ENCODE results near the gene AFG1L.
"Not testable (repeated sequence)": the region's sequence is repeated elsewhere in the genome, so short reads cannot be mapped to it uniquely, and the experiment has no call there.

The AFG1L gene

DNA sequence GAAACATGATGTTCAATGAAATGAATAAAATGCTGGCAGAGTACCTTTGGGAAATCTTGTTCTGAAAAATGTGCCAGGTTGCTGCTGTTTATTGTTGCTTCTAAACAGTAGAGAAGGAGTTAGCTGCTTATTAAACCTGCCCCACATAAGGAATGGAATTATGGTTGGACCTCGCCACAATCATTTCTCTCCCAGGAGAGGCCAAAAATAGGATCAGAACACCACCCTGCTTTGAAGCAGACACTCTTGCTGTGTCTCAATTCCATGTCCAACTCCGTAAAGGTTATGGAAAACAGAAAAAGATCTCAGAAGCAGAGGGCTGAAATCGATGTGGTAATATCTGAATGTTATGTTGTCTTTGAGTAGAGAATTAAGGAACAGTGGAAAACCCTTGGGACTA lies 27.9 kb downstream of the AFG1L start:
- DNase-seq (ENCODE audit: low read depth in 1 of 2, low spot score in 1 of 2) = no peak
- Histone ChIP-seq H3K27me3 (ENCODE audit: insufficient read depth, poor library complexity, severe bottlenecking) (no peaks in the 10 kb centered on the region), H3K27ac (replicated peaks) (no peak overlapping the region), H3K4me3 (replicated peaks; ENCODE audit: insufficient read depth, low read length) (no peak overlapping the region)
- TF ChIP-seq SPI1 (IDR thresholded peaks at IDR 0.05; ENCODE audit: borderline replicate concordance, low read depth) (no peak), GABPA (IDR thresholded peaks at IDR 0.05; ENCODE audit: low read depth) (no peak), POLR2AphosphoS5 (IDR thresholded peaks at IDR 0.05; ENCODE audit: low read depth) (no peak)
- TF ChIP-seq, protein P1, sequence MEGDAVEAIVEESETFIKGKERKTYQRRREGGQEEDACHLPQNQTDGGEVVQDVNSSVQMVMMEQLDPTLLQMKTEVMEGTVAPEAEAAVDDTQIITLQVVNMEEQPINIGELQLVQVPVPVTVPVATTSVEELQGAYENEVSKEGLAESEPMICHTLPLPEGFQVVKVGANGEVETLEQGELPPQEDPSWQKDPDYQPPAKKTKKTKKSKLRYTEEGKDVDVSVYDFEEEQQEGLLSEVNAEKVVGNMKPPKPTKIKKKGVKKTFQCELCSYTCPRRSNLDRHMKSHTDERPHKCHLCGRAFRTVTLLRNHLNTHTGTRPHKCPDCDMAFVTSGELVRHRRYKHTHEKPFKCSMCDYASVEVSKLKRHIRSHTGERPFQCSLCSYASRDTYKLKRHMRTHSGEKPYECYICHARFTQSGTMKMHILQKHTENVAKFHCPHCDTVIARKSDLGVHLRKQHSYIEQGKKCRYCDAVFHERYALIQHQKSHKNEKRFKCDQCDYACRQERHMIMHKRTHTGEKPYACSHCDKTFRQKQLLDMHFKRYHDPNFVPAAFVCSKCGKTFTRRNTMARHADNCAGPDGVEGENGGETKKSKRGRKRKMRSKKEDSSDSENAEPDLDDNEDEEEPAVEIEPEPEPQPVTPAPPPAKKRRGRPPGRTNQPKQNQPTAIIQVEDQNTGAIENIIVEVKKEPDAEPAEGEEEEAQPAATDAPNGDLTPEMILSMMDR (IDR thresholded peaks at IDR 0.05; ENCODE audit: insufficient read depth, low read length) = no peak
- TF ChIP-seq, protein P2, sequence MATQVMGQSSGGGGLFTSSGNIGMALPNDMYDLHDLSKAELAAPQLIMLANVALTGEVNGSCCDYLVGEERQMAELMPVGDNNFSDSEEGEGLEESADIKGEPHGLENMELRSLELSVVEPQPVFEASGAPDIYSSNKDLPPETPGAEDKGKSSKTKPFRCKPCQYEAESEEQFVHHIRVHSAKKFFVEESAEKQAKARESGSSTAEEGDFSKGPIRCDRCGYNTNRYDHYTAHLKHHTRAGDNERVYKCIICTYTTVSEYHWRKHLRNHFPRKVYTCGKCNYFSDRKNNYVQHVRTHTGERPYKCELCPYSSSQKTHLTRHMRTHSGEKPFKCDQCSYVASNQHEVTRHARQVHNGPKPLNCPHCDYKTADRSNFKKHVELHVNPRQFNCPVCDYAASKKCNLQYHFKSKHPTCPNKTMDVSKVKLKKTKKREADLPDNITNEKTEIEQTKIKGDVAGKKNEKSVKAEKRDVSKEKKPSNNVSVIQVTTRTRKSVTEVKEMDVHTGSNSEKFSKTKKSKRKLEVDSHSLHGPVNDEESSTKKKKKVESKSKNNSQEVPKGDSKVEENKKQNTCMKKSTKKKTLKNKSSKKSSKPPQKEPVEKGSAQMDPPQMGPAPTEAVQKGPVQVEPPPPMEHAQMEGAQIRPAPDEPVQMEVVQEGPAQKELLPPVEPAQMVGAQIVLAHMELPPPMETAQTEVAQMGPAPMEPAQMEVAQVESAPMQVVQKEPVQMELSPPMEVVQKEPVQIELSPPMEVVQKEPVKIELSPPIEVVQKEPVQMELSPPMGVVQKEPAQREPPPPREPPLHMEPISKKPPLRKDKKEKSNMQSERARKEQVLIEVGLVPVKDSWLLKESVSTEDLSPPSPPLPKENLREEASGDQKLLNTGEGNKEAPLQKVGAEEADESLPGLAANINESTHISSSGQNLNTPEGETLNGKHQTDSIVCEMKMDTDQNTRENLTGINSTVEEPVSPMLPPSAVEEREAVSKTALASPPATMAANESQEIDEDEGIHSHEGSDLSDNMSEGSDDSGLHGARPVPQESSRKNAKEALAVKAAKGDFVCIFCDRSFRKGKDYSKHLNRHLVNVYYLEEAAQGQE (IDR thresholded peaks at IDR 0.05; ENCODE audit: insufficient replicate concordance, low read depth) = no peak

DNA sequence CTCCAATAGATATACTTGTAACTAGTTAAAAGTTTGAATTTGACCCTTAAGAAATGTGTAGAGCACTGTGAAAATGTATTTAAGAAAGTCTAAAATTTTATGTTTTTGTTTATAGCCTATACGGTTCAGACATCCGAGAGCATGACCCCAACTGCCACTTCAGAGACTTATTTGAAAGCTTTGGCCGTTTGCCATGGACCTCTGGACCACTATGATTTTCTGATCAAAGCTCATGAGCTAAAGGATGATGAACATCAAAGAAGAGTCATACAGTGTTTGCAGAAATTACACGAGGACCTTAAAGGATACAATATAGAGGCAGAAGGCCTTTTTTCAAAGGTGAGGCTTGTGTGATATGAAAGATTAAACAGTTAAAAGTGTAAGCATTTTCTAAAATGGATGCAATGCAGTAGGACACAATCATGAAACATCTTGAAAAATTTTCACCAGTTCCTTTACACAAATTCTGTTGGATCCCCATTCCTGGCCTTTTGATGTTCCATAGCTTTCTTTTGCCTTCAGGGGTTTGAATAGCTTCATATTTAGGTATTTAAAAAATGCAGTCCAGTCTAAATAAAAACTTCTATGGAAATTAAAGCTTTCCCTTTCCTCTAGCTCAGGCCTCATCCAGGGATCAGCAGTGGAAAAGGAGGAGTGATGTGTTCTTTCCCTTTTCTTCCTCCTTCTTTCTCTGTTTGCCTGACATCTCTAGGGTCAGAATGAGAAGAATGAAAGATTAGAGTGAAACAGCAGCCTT lies 29.0 kb downstream of the AFG1L start:
- Histone ChIP-seq H3K27ac (replicated peaks) (no peak overlapping the region), H3K27me3 (ENCODE audit: insufficient read depth, poor library complexity, severe bottlenecking) (no peaks in the 10 kb centered on the region), H3K4me3 (replicated peaks; ENCODE audit: insufficient read depth, low read length) (no peak overlapping the region)
- TF ChIP-seq POLR2AphosphoS5 (IDR thresholded peaks at IDR 0.05; ENCODE audit: low read depth) (no peak), SPI1 (IDR thresholded peaks at IDR 0.05; ENCODE audit: borderline replicate concordance, low read depth) (no peak), GABPA (IDR thresholded peaks at IDR 0.05; ENCODE audit: low read depth) (no peak)
- TF ChIP-seq, protein P1 (IDR thresholded peaks at IDR 0.05; ENCODE audit: insufficient read depth, low read length) = no peak
- TF ChIP-seq, protein P2 (IDR thresholded peaks at IDR 0.05; ENCODE audit: insufficient replicate concordance, low read depth) = no peak
- no peak for DNase-seq (ENCODE audit: low read depth in 1 of 2, low spot score in 1 of 2)

DNA sequence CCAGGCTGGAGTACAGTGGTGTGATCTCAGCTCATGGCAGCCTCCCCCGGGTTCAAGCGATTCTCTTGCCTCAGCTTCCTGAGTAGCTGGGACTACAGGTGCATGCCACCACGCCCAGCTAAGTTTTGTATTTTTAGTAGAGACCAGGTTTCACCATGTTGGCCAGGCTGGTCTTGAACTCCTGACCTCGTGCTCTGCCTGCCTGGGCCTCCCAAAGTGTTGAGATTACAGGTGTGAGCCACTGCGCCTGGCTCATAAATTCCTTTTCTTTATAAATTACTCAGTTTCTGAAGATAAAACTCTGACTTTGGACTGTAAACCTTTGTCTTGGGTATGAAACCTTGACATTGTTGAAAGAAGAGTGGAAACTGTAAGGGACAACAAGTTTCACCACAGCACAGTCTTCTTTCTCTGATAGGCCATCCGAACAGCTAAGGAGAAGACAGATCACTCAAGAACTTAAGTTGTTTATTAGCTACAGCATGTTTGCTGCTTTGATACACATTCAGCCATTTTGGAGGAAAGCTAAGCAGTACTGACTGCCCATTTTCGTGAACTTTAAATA lies 35.4 kb downstream of the AFG1L start:
- H3K27me3 ChIP-seq (ENCODE audit: insufficient read depth, poor library complexity, severe bottlenecking); H3K27ac ChIP-seq (replicated peaks); DNase-seq (ENCODE audit: low read depth in 1 of 2, low spot score in 1 of 2); H3K4me3 ChIP-seq (replicated peaks; ENCODE audit: insufficient read depth, low read length): not testable (repeated sequence)

DNA sequence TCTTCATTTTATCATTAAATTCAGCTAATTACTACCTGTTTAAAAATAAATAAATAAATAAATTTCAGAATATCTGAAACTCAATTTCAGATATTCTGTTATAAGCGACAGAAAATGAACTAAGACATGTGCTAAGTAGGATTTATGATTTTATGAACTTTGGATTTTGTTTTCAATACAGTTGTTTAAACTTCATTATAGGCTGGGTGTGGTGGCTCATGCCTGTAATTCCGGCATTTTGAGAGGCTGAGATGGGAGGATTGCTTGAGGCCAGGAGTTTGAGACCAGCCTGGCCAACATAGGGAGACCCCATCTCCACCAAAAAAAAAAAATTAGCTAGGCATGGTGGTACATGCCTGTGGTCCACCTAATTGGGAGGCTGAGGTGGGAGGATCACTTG lies 36.0 kb downstream of the AFG1L start:
- Histone ChIP-seq H3K27ac (replicated peaks) (no peak overlapping the region), H3K4me3 (replicated peaks; ENCODE audit: insufficient read depth, low read length) (no peak overlapping the region), H3K27me3 (ENCODE audit: insufficient read depth, poor library complexity, severe bottlenecking) (no peaks in the 10 kb centered on the region)
- TF ChIP-seq, protein P1 (IDR thresholded peaks at IDR 0.05; ENCODE audit: insufficient read depth, low read length) = no peak
- TF ChIP-seq, protein P2 (IDR thresholded peaks at IDR 0.05; ENCODE audit: insufficient replicate concordance, low read depth) = no peak
- TF ChIP-seq POLR2AphosphoS5 (IDR thresholded peaks at IDR 0.05; ENCODE audit: low read depth) (no peak), GABPA (IDR thresholded peaks at IDR 0.05; ENCODE audit: low read depth) (no peak), SPI1 (IDR thresholded peaks at IDR 0.05; ENCODE audit: borderline replicate concordance, low read depth) (no peak)
- DNase-seq (ENCODE audit: low read depth in 1 of 2, low spot score in 1 of 2) = no peak

Measured in HL-60 (cell line).